Measurements from ENCODE around the gene YWHAH. TPM values are rescaled to one million over a fixed set of nuclear protein-coding genes. Genes with fewer than 3 reads are reported as not detected.
A peak's percentile ranks its signal among the peaks of the same experiment; 100 is the strongest.

The YWHAH gene
- total RNA-seq, 2 donors from 2014 or later, result 99.2 to 191 TPM

DNA sequence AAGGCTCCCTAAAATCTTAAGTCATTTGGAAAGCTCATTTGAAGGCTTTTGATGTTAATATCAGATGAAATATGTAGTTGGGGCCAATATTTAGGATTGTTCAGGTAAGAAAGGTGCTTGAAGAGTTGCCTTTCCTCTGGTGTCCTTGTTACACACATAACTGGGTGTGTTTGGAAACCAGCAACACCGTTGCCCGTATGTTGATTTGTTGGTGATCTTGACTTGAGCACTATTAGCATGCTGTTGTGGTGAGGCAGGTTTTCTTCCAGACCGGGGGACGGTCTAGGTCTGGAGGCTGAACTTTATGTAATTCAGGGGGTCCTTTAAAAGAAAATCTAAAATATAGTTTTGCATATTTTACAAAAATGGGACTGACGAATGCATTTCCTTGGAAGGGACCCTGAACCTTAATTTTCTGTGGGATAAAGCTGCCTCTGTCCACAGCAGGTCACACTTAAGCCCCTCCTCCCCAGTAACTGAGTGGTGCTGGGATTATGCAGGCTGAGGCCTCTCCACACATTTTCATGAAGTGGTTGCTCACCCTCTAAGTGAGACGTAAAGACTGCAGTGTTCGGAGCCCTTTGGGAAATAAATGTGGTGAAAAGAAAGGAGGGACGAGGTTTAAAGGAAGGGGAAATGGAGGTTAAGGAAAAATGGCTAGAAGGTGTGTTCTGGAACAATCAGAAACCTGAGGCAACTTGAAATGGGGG is 1.8 kb downstream of the YWHAH start:
- H3K4me3 Mint-ChIP-seq, result no peak overlapping the region
- no peaks in the 10 kb centered on the region for H3K27me3 Mint-ChIP-seq
- H3K9me3 Mint-ChIP-seq, result no peaks in the 10 kb centered on the region
- DNase-seq (ENCODE audit: low spot score) (no peak), ATAC-seq (no peak)
- H3K4me1 Mint-ChIP-seq (ENCODE audit: low read depth in 2 of 2), result peaks cover 18 to 22% of the 10 kb centered on the region in 2 donors
- H3K36me3 Mint-ChIP-seq, result peaks cover 6% of the 10 kb centered on the region
- H3K27ac Mint-ChIP-seq, result no peak overlapping the region

DNA sequence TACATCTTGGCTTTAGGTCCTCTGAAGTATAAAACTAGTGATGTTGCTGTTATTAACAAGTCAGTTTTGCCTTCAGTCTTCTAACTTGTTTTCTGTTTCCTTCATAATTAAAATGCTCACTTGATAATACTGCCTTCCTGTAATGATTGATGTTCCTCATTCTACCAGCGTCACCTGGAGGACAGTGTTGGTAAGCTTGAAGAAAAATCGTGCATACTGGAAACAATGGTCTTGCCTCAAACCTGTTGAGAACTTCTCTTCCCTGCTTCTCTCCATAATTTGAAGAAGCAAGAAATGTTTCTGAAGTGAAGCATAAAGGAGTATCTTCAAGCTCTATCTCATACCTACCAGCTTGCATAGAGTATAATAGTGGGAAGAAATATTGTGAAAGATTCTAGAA is 3.0 kb downstream of the YWHAH start:
- ATAC-seq (no peak), DNase-seq (ENCODE audit: low spot score) (no peak)
- no peaks in the 10 kb centered on the region for H3K27me3 Mint-ChIP-seq
- H3K4me3 Mint-ChIP-seq, result no peak overlapping the region
- peak overlapping the region in 1 of 2 donors; percentile 13 for H3K27ac Mint-ChIP-seq
- peaks cover 25 to 34% of the 10 kb centered on the region in 2 donors for H3K4me1 Mint-ChIP-seq (ENCODE audit: low read depth in 2 of 2)
- H3K9me3 Mint-ChIP-seq, result no peaks in the 10 kb centered on the region
- H3K36me3 Mint-ChIP-seq, result peaks cover 6% of the 10 kb centered on the region

DNA sequence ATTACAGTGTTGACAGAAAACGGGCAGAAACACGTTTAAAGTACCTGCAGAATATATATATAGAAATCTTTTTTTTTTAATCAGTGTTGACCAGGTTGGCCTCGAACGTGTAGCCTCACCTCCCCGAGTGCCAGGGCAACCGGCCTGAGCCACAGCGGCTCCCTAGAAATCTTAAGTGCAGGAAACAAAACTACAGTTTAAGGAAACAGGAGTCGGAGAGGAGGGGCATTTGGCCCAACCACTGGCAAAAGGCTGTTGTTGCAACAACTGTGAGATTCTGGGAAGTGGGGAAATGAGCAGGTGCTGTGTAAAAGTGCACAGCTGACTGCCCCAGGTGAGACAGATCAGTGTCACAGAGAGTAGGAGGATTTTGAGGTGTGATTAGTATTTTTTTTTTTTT is 3.7 kb downstream of the YWHAH start:
- ATAC-seq (no peak), DNase-seq (ENCODE audit: low spot score) (no peak)
- no peaks in the 10 kb centered on the region for H3K9me3 Mint-ChIP-seq
- no peak overlapping the region for H3K27ac Mint-ChIP-seq
- no peak overlapping the region for H3K4me3 Mint-ChIP-seq
- no peaks in the 10 kb centered on the region for H3K27me3 Mint-ChIP-seq
- peaks cover 6% of the 10 kb centered on the region for H3K36me3 Mint-ChIP-seq
- peaks cover 25 to 40% of the 10 kb centered on the region in 2 donors for H3K4me1 Mint-ChIP-seq (ENCODE audit: low read depth in 2 of 2)

DNA sequence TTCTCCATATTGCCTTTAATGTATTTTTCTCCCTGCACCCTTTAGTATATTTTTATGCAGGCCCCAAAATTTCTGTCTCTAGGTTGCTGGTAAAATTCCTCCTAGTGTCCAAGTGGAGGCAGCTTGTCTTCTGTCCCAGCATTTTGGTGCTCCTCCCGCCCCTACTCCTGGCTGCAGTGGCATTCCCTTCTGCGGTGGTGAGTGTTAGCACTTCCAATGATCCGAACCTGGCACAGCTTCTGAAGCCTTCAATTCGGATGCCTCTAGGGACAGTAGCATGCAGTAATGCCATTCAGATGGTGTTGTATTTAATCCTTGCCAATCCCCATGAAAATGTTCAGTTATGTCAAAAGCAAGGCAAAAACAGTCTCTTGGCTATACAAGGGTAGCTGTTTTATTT is 5.9 kb downstream of the YWHAH start:
- Mint-ChIP-seq H3K27ac (no peak overlapping the region), H3K27me3 (no peaks in the 10 kb centered on the region), H3K9me3 (no peaks in the 10 kb centered on the region), H3K4me3 (no peak overlapping the region), H3K36me3 (peaks cover 6% of the 10 kb centered on the region), H3K4me1 (ENCODE audit: low read depth in 2 of 2) (peaks cover 41 to 62% of the 10 kb centered on the region in 2 donors)
- DNase-seq (ENCODE audit: low spot score) (no peak), ATAC-seq (no peak)

DNA sequence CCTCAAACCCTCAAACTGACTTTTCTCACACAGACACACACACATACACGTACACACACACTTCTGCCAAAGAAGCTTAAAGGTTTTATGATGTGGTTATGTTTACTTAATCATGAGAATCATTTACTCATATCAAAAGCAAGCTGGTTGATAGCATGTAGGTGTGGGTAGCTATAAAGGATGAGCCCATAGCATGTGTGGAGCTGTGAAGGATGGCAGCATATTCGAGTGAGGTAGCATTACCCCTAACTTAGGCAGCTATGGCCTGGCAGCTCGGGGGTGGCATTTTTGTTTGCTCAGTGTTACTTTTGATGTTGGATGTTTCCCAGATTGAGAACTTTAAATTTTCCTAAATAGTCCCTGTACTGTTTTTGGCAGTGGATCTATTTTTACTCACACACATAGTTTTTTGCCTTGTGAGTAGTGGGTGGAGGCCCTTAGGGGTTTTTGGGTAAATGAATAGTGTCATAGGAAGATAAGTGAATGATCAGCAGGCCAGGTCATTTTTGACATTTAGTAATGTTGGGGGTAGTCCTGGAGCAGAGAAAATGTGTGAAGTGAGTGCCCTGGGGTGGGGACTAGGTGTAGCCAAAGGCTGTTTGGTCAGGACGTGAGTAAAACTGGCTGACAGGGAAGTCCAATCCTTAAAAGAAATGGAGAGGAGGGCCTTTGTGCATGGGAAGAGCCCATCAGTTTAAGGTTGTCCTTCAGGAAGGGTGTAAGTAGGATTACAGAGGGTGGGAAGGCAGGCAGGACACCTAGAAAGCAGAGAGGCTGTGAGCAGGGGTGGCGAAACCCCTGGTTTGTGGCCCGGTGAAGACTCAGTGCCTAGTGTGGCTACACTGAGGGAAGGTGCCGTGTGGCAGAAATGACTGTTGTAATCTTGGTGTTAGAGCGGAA is 7.1 kb downstream of the YWHAH start:
- Mint-ChIP-seq H3K36me3 (peaks cover 14% of the 10 kb centered on the region), H3K4me3 (peak overlapping the region; percentile 38), H3K27ac (peak overlapping the region; percentile 46 to 52), H3K27me3 (no peaks in the 10 kb centered on the region), H3K4me1 (ENCODE audit: low read depth in 2 of 2) (peaks cover 47 to 63% of the 10 kb centered on the region in 2 donors), H3K9me3 (no peaks in the 10 kb centered on the region)
- DNase-seq (ENCODE audit: low spot score), result no peak
- ATAC-seq, result peak; percentile 86 to 87

DNA sequence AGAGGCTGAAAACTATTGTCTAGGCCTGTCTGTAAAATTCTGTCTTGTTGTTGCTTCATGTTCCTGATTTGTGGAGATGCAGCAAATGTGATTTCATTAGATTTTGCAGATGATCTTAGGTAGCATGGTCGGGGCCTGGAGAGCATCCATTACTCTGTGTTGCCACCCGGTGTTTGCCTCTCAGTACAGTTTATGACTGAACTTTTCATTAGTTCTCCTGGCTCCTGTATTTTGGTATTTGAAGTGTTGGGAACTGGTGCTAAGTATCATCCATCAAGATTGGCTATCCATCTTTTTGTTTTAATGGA is 7.7 kb downstream of the YWHAH start:
- Mint-ChIP-seq H3K4me1 (ENCODE audit: low read depth in 2 of 2) (peaks cover 46 to 66% of the 10 kb centered on the region in 2 donors), H3K27ac (peak overlapping the region; percentile 46 to 52), H3K4me3 (peak overlapping the region; percentile 38), H3K9me3 (no peaks in the 10 kb centered on the region), H3K36me3 (peaks cover 20% of the 10 kb centered on the region), H3K27me3 (no peaks in the 10 kb centered on the region)
- no peak for DNase-seq (ENCODE audit: low spot score)
- no peak for ATAC-seq

DNA sequence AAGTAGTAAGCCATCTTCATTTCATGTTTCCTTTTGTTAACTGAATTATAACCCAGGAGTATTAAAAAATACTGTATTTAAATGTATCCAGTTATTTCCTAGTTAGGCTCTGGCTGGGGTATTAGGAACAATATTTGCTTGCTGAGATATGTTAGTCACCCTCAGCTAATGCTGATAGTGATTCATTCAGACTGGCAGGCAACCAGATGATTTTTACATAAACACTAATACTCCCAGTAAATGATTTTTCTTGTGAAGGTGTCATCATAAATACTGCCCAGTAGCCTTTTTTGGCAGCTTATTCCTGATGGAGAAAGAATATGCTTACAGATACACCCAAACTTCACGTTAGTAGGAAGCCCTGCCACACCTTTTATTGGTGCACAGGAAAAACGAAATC is 8.1 kb downstream of the YWHAH start:
- Mint-ChIP-seq H3K9me3 (no peaks in the 10 kb centered on the region), H3K4me3 (no peak overlapping the region), H3K4me1 (ENCODE audit: low read depth in 2 of 2) (peaks cover 42 to 62% of the 10 kb centered on the region in 2 donors), H3K27ac (peak overlapping the region in 1 of 2 donors; percentile 46), H3K27me3 (no peaks in the 10 kb centered on the region), H3K36me3 (peaks cover 20% of the 10 kb centered on the region)
- DNase-seq (ENCODE audit: low spot score) (no peak), ATAC-seq (no peak)

DNA sequence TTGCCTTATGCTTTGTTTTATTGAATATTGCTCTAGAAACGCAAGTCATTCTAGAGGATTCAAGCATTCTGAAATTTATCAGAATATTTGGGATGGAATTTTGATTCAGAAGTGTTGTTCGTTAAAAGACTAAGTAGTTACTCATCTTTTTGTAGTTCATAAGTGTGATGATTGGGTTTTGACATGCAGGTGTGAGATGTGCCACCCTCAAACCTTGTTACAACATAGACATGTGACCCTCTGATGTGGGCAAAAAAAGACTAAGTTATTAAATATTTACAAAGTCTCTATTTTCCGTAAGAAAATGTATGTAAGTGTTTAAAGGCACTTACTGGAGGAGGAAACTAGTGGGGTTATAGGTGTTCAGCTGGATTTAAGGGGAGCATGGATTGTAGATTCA is 8.9 kb downstream of the YWHAH start:
- Mint-ChIP-seq H3K4me1 (ENCODE audit: low read depth in 2 of 2) (peaks cover 42 to 56% of the 10 kb centered on the region in 2 donors), H3K27me3 (no peaks in the 10 kb centered on the region), H3K4me3 (peak overlapping the region; percentile 56), H3K27ac (peak overlapping the region; percentile 29 to 66), H3K9me3 (no peaks in the 10 kb centered on the region), H3K36me3 (peaks cover 22% of the 10 kb centered on the region)
- no peak for ATAC-seq
- no peak for DNase-seq (ENCODE audit: low spot score)

DNA sequence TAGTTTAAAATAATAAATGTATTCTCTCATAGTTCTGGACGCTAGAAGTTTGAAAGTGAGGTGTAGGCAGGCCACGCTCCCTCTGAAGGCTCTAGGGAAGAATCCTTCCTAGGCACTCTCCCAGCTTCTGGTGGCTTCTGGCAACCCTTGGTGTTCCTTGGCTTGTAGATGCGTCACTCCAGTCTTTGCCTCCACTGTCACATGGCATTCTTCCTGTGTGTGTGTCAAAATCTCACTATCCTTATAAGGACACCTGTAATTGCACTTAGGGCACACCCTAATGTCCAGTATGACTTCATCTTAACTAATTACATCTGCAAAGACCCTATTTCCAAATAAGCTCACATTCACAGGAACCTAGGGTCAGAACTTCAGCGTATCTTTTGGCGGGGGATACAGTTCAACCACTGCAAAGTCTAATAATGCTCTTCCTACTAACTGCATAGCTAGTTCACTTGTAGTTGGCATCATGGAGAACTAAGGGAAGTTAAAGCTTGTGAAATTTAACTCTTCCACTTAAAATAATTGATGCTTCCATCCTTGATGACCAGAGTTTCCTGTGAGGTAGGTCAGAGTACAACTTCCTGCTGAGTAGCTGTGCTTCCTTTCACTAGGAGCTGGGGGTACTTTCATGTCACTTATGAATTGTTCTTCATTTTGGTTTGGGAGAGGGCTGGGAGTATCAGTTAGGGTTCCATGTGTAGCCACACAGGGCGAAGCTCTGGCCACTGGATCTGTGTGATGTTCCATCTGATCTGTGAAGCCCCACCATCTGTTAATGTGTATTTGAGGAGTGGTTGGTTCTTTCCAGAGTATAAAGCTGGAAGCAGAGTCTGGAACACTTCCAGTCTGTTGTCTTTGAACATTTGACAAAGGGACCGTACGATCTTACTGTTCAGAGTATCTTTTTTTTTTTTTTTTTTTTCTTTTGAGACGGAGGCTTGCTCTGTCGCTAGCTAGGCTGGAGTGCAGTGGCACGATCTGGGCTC is 10.5 kb downstream of the YWHAH start:
- Mint-ChIP-seq H3K27me3 (no peaks in the 10 kb centered on the region), H3K4me1 (ENCODE audit: low read depth in 2 of 2) (peaks cover 50 to 60% of the 10 kb centered on the region in 2 donors), H3K4me3 (no peak overlapping the region), H3K36me3 (peaks cover 22% of the 10 kb centered on the region), H3K27ac (peak overlapping the region; percentile 40 to 68), H3K9me3 (no peaks in the 10 kb centered on the region)
- no peak for ATAC-seq
- DNase-seq (ENCODE audit: low spot score), result no peak

DNA sequence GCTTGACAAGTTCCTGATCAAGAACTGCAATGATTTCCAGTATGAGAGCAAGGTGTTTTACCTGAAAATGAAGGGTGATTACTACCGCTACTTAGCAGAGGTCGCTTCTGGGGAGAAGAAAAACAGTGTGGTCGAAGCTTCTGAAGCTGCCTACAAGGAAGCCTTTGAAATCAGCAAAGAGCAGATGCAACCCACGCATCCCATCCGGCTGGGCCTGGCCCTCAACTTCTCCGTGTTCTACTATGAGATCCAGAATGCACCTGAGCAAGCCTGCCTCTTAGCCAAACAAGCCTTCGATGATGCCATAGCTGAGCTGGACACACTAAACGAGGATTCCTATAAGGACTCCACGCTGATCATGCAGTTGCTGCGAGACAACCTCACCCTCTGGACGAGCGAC is 12.0 kb downstream of the YWHAH start:
- H3K4me3 Mint-ChIP-seq, result no peak overlapping the region
- no peaks in the 10 kb centered on the region for H3K9me3 Mint-ChIP-seq
- DNase-seq (ENCODE audit: low spot score) (no peak), ATAC-seq (no peak)
- H3K4me1 Mint-ChIP-seq (ENCODE audit: low read depth in 2 of 2), result peaks cover 45 to 48% of the 10 kb centered on the region in 2 donors
- H3K36me3 Mint-ChIP-seq, result peaks cover 22% of the 10 kb centered on the region
- no peaks in the 10 kb centered on the region for H3K27me3 Mint-ChIP-seq
- H3K27ac Mint-ChIP-seq, result peak overlapping the region in 1 of 2 donors; percentile 68

DNA sequence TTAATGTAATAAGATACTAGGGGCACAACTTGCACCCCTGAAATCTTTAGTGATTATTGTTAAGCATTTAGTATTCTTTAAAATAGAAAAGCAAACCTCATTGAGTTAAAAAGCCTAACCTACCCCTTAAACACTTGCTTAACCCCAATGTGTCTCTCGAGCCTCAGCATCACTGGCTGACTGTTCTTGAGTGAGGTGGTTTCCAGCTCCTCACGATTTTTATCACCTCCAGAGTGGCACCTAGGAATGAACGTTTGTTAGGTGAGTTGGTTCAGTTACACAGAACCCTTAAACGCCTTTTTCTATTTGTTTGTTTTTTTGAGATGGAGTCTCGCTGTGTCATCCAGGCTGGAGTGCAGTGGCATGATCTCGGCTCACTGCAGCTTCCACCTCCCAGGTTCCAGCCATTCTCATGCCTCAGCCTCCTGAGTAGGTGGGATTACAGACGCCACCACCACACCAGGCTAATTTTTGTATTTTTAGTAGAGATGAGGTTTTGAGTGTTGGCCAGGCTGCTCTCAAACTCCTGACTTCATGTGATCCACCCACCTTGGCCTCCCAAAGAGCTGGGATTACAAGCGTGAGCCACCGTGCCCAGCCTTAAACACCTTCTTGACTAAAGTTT is 13.7 kb downstream of the YWHAH start:
- H3K9me3 Mint-ChIP-seq, result no peaks in the 10 kb centered on the region
- no peaks in the 10 kb centered on the region for H3K27me3 Mint-ChIP-seq
- peaks cover 22% of the 10 kb centered on the region for H3K36me3 Mint-ChIP-seq
- H3K4me3 Mint-ChIP-seq, result no peak overlapping the region
- no peak for ATAC-seq
- peaks cover 32 to 34% of the 10 kb centered on the region in 2 donors for H3K4me1 Mint-ChIP-seq (ENCODE audit: low read depth in 2 of 2)
- no peak overlapping the region for H3K27ac Mint-ChIP-seq
- no peak for DNase-seq (ENCODE audit: low spot score)

DNA sequence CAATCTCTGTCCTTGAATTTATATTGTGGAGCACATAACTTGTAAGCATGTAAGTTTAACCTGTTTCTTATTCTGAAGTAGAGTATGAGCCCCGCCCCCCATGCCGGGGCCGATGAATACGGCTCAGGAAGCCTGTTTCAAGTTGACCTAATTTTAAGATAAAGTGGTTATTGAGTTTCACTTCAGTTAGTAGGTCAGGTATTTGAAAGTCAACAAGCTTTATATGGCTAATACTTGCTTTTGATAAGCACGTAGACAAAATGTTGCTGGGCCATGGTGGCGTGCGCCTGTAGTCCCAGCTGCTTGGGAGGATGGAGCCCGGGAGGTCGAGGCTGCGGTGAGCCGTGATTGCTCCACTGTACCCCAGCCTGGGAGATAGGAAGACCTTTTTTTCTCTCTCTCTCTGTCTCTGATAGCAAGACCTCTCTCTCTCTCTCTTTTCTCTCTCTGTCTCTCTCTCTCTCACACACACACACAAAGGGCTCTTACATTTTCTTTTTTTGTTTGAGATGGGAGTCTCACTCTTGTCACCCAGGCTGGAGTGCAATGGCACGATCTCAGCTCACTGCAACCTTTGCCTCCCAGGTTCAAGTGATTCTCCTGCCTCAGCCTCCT is 14.4 kb downstream of the YWHAH start:
- Mint-ChIP-seq H3K27me3 (no peaks in the 10 kb centered on the region), H3K36me3 (peaks cover 22% of the 10 kb centered on the region), H3K4me3 (no peak overlapping the region), H3K27ac (no peak overlapping the region), H3K4me1 (ENCODE audit: low read depth in 2 of 2) (peaks cover 26 to 28% of the 10 kb centered on the region in 2 donors), H3K9me3 (no peaks in the 10 kb centered on the region)
- DNase-seq (ENCODE audit: low spot score) (no peak), ATAC-seq (no peak)

DNA sequence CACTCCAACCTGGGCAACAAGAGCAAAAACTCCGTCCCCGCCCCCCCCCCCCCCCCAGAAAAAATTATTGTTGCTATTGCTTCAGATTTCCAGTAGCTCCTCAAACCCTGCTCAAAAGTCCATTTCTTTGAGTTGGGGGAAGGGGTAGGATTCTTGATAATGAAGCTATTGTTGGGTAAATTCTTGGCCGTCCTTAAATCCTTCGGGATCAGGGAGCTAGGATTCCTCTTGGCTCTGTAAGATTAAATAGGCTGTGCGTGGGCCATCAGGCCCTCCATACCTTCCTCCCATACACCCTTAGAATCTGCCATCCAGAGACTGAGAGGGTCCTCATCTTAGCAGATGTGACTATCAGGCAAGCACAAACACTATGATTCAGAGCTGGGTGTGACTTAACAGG is 16.4 kb downstream of the YWHAH start:
- Mint-ChIP-seq H3K4me1 (ENCODE audit: low read depth in 2 of 2) (peaks cover 10 to 13% of the 10 kb centered on the region in 2 donors), H3K27ac (no peak overlapping the region), H3K9me3 (no peaks in the 10 kb centered on the region), H3K36me3 (peaks cover 21% of the 10 kb centered on the region), H3K4me3 (no peak overlapping the region), H3K27me3 (no peaks in the 10 kb centered on the region)
- DNase-seq (ENCODE audit: low spot score) (no peak), ATAC-seq (no peak)
